Ureter (tissue), 1 donor: Measurements from ENCODE around the gene ZNF558. TPM values are rescaled to one million over a fixed set of nuclear protein-coding genes. Genes with fewer than 3 reads are reported as not detected.
A peak's percentile ranks its signal among the peaks of the same experiment; 100 is the strongest.

Experiments used
- DNase-seq: peaks from one replicate; pipeline ENCODE4 v3.0.0-alpha.2; 2020; ENCODE audit warnings: low spot score
- total RNA-seq: library from RNA; stranded (reverse); gene quantifications from one replicate; pipeline ENCODE4 v1.2.4, GENCODE V29; 2023
- donor health status: DM: yes; HTN: yes; CAD: no.

The ZNF558 gene
- total RNA-seq, result 28.9 TPM

DNA sequence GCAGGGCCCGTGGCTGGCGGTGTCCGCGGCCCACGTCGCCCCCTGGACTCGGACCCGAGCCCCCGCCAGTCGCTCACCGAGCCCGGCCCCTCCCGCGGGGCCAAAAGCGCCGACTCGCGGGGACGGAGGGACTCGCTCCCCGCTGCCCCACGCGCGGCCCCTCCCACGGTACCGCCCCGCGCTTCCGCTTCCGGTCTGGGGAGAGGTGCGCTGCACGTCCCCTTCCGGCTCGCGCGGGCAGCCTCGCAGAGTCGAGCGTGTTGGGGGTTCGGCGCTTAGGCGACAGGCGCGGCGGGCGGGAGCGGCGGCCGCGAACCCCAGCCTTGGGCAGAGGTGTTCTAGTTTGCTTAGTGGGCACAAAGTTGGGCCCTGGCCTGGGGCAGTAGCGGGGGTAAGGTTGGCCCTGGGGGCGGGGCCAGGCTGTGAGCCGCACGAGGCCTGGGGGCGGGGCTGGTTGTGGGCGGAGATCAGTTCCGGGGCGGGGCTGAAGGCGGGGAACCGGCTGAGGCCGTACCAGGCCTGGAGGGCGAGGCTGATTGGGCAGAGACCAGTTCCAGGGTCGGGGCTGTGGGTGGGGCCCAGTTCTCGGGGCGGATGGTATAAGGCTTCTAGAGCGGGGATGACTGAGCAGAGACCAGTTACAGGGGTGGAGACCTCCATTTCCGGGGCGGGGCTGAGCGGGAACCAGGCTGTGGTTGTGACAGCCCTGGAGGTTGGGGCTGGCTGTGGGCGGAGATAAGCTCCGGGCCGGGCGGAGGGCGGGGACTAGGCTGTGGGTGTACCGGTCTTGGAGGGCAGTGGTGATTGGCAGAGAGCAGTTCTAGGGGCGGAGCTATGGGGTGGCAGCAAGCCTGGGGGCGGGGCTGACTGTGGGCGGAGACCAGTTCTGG is at the start of gene ZNF558, which contains the start of gene MBD3L1:
TSS of gene ZNF558 (minus strand) at position 173 of the 890 bp plus-strand sequence. CDS start 9,645 bp downstream, outside the sequence.
TSS of gene MBD3L1 (plus strand) at position 246 of the 890 bp plus-strand sequence. CDS start 10,302 bp downstream, outside the sequence.
- DNase-seq, result peak; percentile 99

DNA sequence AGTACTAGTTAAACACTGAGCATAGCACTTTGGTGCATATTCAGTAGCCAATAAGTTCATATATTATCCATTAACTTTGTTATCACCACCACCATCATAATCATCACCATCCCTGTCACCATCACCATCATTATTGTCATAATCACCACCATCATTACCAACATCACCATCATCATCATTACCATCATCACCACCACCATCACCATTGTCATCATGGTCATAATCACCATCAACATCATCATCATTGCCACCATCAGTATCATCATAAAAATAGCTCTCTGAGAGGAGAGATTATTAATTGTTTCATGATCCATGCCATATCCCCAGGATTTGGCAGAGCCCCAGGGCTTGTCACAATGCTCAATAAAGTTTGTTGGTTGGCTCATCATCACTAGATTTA is 49.4 kb upstream of the ZNF558 start:
- DNase-seq, result no peak

DNA sequence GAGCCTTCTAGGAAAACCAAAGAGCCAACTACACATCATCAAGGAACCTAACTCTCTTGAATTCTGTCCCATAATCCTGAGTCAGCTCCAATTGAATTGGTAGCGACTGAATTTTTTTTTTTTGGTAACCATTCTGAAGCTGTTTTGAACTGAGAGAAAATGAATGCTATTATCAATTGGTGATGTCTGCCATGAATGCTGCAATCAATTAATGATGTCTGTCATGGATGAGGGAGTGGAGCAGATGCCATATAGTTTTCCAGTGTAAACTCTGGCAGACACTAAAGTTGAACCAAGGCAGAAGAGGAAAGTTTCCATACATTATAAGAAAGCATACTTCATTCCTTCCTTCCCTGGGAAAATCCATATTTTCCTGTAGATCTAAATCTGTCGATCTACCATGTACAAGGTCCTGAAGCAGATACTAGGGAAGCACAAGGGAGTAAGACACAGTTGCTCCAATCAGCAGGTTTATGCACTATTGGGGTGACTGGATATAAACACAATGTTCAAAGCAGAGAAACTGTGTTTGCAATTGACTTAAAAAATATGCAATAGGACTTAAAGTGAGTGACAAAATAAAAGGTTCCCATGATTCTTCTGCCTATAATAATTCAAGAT is 48.9 kb upstream of the ZNF558 start:
- no peak for DNase-seq

DNA sequence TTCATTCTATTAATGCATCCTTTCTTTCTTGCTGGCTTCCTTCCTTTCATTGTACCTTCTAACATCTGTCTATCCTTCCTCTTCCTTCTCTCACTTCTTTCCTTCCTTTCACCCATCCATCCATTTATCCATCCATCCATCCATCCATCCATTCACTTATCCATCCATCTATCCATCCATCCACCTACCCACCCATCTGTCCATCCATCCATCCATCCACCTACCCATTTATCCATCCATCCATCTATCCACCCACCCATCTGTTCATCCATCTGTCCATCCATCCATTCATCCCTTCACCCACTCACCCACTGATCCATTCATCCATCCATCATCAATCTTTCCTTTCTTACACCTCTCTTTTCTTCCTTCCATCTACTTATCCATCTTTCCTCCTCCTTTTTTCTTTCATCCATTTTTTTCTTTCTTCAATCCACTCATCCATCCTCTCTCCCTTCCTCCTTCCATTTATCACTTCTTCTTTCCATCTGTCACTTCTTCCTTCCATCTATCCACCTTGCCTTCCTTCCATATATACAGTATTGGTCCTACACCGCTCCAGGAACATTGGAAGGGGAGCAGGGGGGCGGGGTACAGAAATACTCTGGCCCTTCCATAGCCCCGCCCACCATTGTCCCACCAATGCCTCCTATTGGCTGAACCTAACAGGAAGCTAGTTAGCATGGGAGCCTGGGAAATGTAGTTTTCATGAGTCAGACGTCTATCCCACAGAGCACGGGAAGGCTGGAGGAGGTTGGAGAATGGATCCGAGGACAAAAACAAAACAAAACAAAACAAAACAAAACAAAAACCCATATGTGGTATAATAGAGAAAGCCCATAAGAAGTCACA is 46.0 kb upstream of the ZNF558 start:
- DNase-seq, result no peak

DNA sequence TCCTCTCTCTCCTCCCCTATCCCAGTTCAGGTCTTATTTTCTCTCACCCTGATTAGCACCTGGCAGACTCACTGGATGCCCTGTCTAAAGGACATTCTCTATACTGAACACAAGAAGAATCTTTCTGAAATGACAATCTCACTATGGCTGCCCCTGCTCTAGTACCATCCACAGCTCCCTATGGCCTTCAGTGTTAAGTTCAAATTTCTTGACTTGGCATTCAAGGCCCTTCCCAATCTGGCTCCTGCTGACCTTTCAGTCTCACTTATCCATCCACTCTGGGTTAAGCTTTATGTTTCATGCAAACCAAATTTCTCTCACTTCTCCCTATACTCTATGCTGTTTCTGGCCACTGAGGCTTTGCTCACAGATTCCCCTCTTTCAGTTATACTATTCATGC is 34.2 kb upstream of the ZNF558 start:
- no peak for DNase-seq

DNA sequence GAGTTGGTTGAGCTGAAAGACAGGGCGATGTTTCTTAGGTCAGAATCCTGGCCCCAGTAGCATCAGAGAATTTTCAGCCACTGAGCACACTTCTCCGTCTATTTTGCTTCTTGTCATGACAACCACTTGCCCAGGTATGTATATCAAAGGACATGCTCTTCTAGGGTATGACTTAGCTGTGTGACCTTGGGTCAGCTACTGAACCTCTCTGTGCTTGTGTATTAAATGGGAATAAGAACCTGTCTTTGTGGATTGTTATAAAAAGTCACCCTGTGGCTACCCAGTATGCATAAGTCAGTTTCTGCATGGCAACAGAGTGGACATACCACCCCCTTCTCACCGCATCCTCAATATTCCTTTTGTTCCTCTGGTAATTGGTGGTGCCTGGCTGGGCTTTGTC is 26.2 kb upstream of the ZNF558 start:
- no peak for DNase-seq

DNA sequence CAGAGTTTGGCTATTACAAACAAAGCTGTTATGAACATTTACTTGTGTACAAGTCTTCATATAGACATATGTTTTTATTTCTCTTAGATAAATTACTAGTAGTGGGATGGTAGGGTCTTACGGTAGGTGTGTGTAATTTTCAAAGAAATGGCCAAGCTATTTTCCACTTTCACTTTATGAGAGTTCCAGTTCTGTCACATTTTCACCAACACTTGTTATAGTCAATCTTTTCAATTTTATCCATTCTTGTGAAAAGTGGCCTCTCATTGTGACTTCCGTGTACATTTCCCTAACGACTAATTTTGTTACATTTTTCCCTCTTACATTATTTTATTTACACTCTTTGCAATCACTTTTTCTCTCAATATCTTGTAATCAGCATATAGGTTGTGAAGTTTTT is 18.4 kb upstream of the ZNF558 start:
- no peak for DNase-seq

DNA sequence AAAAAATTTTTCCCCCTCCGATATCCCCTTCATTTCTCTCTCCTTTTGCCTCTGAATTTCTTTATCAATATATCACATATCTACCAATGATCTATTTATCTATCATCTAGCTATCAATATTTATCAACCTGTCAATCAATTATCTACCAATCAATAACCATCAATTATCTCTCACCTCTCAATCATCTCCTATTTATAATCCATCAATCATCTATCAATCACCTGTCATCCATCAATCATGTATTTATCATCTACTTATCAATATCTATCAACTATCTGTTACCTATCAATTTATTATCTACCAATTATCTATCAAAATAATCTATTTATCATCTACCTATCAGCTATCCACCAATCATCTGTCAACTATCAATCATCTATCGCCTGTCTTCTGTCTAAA is 17.1 kb upstream of the ZNF558 start:
- no peak for DNase-seq

DNA sequence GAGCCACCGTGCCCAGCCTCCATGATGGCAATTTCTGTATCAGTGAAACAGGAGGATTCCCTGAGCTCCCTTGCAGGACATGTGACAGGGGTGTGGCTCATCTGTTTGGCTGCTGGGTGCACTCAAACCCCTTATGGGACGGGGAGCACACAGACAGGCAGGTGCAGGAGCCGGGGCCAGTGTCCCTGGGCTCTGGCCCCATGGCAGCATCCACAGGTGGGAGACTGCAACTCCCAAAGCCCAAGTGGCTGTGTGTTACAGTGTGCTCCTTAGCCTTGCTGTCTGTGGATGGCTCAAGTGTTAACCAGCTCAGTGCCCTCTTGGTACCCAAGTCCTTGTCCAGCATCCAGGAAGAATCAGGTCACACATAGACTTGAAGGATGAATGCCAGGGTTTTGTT is 14.7 kb upstream of the ZNF558 start:
- no peak for DNase-seq

DNA sequence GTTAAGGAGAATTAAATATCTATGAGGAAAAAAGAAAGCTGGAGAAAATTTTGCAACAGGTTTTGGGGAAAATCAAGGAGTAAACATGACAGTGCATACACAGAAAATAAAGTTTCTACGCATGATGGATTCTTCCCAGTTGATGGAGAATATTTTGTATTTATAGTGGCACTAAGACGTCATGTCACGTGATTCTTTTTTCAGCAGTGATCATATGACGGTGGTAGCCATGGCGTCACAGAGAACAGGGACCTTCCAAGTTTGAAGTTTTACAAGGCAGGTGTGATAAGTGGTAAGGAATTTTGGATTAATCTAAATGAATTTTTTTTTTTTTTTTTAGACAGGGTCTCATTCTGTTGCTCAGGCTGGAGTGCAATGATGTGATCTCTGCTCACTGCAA is 8.6 kb upstream of the ZNF558 start:
- no peak for DNase-seq

DNA sequence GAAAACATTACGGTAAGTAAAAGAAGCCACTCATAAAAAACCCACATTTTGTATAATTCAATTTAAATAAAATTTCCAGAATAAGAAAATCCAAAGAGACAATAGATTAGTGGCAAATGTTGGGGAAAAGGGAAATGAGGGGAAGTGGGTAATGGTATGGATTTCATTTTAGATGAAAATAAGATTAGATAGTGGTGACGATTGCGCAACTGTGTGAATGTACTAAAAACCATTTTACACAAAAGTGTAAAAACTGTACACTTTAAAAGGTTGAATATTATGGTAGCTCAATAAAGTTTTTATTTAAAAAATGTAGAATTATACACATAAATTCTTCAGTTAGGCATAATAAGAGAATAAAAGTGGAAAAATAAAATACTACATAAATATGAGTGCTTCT is 3.8 kb upstream of the ZNF558 start:
- DNase-seq, result no peak

DNA sequence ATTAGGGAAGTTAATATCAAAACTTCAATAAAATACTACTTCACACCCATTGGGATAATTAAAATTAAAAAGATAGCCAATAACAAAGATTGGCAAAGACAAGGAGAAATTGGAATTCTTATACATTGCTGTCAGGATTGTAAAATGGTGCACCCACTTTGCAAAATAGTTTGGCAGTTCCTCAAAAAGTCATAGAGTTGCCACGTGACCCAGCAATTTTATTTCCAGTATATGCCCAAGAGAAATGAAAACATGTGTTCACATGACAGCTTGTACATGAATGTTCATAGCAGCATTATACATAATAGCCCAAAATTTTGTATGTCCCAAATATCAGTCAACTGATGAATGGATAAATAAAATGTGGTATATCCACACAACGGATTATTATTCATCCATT is 3.3 kb upstream of the ZNF558 start:
- DNase-seq, result no peak

DNA sequence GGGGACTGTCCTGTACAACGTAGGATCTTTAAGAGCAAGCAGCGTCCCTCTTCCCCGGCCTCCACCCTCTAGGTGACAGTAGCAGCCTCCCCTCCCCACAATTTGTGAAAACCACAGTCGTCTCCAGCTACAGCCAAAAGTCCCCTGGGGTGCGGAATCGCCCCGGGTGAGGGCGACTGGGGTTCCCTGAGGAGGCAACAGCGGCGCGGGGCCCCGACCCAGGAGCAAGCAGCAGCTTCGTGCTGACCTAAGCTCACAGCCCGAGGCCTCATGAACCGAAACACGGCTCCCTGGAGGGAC is 322 bp downstream of the ZNF558 start:
- DNase-seq, result peak; percentile 55

DNA sequence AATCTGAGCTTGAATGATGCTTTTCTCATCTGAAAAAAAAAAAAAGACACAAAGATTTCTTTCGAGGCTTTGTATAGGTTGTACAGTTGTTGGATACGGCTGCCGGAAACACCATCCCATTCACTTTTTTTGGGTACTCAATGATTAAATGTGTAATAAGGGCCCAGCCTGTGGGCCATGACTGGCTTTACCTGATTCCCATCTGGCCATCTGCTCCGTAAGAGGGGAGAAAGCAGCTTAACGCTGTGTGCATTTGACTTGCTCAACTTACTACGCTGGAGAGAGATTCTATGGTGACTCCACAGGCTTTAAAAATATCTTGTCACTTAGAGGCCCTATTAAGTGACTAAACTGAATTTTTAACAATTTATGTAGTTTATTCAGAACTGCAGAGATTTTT is 731 bp downstream of the ZNF558 start:
- DNase-seq, result no peak

DNA sequence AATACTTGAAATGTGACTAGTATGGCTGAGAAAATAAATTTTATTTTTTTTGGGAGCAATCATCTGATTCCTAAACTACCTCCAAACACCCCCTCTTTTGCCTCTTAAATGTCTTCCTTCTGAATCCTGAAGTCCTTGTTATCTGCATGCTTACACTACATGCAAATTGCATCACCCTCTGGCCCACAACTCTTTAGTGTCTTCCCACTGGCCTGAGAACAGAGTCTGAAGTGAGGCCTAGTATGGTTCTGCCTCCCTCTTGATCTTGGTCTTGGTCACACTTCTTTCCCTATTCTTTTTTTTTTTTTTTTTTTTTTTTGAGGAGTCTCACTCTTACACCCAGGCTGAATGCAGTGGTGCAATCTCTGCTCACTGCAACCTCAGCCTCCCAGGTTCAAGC is 4.8 kb downstream of the ZNF558 start:
- no peak for DNase-seq

DNA sequence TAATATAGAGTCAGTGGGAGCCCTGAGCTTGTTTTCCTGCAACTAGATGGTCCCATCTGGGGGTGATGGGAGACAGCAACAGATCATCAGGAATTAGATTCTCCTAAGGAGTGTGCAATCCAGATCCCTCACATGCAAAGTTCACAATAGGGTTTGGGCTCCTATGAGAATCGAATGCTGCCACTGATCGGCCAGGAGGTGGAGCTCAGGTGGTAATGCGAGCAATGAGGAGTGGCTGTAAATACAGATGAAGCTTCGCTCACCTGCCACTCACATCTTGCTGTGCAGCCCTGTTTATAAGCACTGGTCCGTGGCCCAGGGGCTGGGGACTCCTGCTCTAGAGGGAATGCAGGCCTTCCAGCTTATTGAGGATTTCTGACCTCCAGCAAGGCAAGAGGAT is 5.7 kb downstream of the ZNF558 start:
- DNase-seq, result no peak

DNA sequence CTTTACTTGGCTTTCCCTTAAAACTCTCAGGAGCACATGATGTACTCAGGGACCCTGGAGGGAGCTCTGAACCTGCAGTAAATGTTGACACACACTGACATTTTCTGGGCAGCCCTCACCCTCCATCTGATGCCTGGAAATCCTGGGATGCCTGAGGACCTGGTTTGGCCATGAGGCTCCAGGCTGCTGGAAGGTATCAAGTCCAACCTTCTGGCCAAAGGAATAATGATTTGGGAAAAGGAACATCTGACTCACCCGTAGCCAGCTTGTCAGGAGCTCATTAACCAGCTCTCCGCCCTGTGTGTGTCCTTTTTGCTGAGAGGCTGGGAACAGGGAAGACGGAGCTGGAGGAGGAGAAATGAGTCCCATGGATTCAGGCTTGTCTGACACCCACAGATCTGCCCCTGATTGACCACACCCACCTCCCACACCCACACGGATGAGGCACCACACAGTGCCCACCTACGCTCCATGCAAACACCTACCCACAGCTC is 10.3 kb downstream of the ZNF558 start:
- no peak for DNase-seq

DNA sequence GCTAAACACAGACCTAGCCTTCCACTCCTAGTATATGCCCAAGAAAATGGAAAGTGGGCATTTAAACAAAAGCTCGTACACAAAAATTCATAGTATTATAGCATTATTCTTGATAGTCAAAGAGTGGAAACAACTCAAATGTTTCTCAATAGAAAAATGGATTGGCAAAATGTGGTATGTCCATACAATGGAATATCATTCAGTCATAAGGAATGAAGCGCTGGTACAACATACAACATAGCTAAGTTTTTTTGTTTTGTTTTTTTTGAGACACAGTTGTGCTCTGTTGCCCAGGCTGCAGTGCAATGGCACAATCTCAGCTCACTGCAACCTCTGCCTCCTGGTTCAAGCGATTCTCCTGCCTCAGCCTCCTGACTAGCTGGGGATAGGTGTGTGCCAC is 11.9 kb downstream of the ZNF558 start:
- no peak for DNase-seq

DNA sequence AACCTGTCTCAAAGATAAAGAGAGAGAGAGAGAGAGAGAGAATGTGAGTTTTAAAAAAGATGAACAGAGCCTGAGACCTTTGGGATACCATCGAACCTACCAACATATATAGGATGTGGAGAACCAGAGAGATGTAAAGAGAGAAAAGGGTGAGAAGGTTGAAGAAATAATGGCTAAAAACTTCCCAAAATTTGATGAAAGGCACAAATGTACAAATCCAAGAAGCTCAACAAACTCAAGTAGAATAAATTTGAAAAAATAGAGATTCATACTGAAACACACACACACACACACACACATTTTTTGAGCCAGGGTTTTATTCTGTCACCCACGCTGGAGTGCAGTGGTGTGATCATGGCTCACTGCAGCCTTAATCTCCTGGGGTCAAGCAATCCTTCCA is 16.3 kb downstream of the ZNF558 start:
- DNase-seq, result no peak

DNA sequence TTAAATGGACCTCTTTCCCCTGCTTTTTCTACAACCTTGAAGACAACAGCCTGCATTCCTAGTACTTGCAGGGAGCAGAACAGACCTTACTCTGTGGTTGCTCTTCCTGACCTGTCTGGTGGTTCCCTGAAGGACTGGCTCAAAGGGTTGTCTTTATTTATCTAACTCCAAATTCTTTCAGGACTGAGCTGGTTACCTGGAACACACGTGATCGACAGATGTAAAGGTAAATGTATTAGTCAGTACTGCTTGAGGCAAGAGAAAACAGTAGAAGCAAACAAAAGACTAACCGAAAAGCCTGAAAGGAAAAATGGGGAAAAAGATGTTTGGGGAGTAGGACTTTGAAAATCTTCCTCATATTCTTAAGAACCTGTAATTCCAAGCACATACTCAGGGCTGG is 17.9 kb downstream of the ZNF558 start:
- DNase-seq, result no peak

DNA sequence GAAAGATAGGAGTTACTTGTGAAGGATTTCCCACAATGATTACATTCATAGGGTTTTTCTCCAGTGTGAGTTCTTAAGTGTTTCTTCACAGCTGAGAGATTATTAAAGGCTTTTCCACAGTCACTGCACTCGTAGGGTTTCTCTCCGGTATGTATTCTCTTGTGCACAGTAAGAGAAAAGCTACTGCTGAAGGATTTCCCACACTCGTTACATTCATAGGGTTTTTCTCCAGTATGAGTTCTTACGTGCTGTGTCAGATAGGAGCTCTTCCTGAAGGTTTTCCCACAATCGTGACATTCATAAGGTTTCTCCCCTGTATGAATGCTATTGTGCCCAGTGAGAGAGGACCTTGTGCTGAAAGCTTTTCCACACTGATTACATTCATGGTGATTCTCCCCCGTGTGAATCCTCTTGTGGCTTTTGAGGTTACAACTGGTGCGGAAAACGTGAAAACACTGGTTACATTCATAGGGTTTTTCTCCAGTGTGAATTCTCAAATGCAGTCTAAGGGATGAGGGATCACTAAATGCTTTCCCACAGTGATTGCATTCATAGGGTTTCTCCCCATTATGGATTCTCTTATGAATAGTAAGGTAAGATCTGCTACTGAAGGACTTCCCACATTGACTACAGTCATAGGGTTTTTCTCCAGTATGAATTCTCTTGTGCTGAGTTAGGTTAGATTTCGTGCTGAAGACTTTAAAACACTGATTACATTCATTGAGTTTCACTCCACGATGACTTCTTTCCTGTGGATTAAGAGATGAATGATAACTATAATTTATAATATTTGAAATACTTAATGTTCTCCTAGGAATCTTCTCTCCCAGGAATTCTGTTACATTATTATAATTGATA is 20.6 kb downstream of the ZNF558 start:
- DNase-seq, result no peak
